Fibroblast of lung (primary cell): Measurements from ENCODE around the gene CKLF. TPM values are rescaled to one million over a fixed set of nuclear protein-coding genes. Genes with fewer than 3 reads are reported as not detected.

Experiments used
- DNase-seq, 2 donors: peaks; one replicate each; pipeline versions ENCODE4 v3.0.0 to v3.0.0-alpha.2; 2010; ENCODE audit warnings: low read depth in 2 of 2
- H2AFZ ChIP-seq: 2 replicates; pipeline ENCODE4 v1.5.1; 2012; ENCODE audit warnings: low read length, control low read depth, inconsistent platforms
- H3K27ac ChIP-seq: 2 replicates; pipeline ENCODE4 v1.5.1; 2011; ENCODE audit warnings: low read length, control low read depth; ENCODE audit not compliant: insufficient read depth
- H3K27me3 ChIP-seq: 2 replicates; pipeline ENCODE4 v1.5.1; 2011; ENCODE audit warnings: mild to moderate bottlenecking, low read length; ENCODE audit not compliant: control insufficient read depth, insufficient read depth
- H3K36me3 ChIP-seq: 2 replicates; pipeline ENCODE4 v1.5.1; 2011; ENCODE audit warnings: low read length; ENCODE audit not compliant: control insufficient read depth, insufficient read depth
- H3K4me1 ChIP-seq: 2 replicates; pipeline ENCODE4 v1.5.1; 2011; ENCODE audit warnings: low read length; ENCODE audit not compliant: control insufficient read depth, insufficient read depth; ENCODE audit errors: extremely low read depth
- H3K4me2 ChIP-seq: 2 replicates; pipeline ENCODE4 v1.5.1; 2011; ENCODE audit warnings: low read length, control low read depth; ENCODE audit not compliant: insufficient read depth; ENCODE audit errors: extremely low read depth
- H3K4me3 ChIP-seq, 4 experiments: fragments of 200-600 bp in 1 of 4; sonication (generic) in 1 of 4; replicated peaks in 1 of 4; 2 replicates each; pipeline ENCODE4 v1.5.1; 2011 to 2016; ENCODE audit warnings: low read length in 4 of 4, low read depth in 3 of 4, mild to moderate bottlenecking in 3 of 4, control low read depth in 2 of 4, inconsistent platforms in 1 of 4, mixed read lengths in 1 of 4; ENCODE audit not compliant: insufficient read depth in 1 of 4; ENCODE audit errors: control extremely low read depth in 1 of 4
- H3K79me2 ChIP-seq: 2 replicates; pipeline ENCODE4 v1.5.1; 2012; ENCODE audit warnings: mild to moderate bottlenecking, low read length, inconsistent platforms; ENCODE audit not compliant: control insufficient read depth, insufficient read depth
- H3K9ac ChIP-seq: 2 replicates; pipeline ENCODE4 v1.5.1; 2011; ENCODE audit warnings: mild to moderate bottlenecking, low read length, control low read depth; ENCODE audit not compliant: insufficient read depth
- H3K9me3 ChIP-seq: 2 replicates; pipeline ENCODE4 v1.5.1; 2012; ENCODE audit warnings: low read depth, low read length; ENCODE audit not compliant: control insufficient read depth, insufficient read depth
- H4K20me1 ChIP-seq: 2 replicates; pipeline ENCODE4 v1.5.1; 2011; ENCODE audit warnings: low read length; ENCODE audit not compliant: control insufficient read depth, insufficient read depth; ENCODE audit errors: extremely low read depth
- EZH2 ChIP-seq: IDR thresholded peaks from 2 replicates; pipeline ENCODE4 v1.5.1; 2012; ENCODE audit warnings: low read length, control low read depth, mild to moderate bottlenecking; ENCODE audit errors: missing control alignments
- polyA plus RNA-seq, 2 donors: library from polyadenylated mRNA; depleted of rRNA in 1 of 2; stranded (reverse) in 1 of 2; unstranded in 1 of 2; fragments of >200 nt; gene quantifications; 2 replicates each; pipeline ENCODE4 v1.2.1, GENCODE V29; 2011 to 2012; ENCODE audit warnings: missing spikeins in 1 of 2
- total RNA-seq: library from RNA; depleted of rRNA; stranded (reverse); fragments of >200 nt; gene quantifications from 2 replicates; pipeline ENCODE4 v1.2.1, GENCODE V29; 2014
- TF ChIP-seq, protein P1 (sequence below), 2 donors: IDR thresholded peaks in 1 of 2; conservative IDR thresholded peaks in 1 of 2; 1 replicate in 1 of 2; 2 replicates in 1 of 2; pipeline ENCODE4 v1.5.1; 2011 to 2012; ENCODE audit warnings: low read length in 2 of 2, control low read depth in 1 of 2, inconsistent platforms in 1 of 2, low read depth in 1 of 2, mild to moderate bottlenecking in 1 of 2

Gene CKLF
- total and polyA plus RNA-seq, 2 donors (not counting 1 experiment from before 2014, with no cell fraction given), result 41.9 to 70.9 TPM

- Histone ChIP-seq H3K4me3 (no peak overlapping the region), H3K4me1 (peaks cover 14% of the 10 kb centered on the region), H4K20me1 (no peaks in the 10 kb centered on the region), H3K9me3 (no peaks in the 10 kb centered on the region), H3K4me2 (no peak overlapping the region), H3K27ac (no peak overlapping the region), H3K36me3 (no peaks in the 10 kb centered on the region), H3K9ac (no peak overlapping the region), H3K79me2 (no peaks in the 10 kb centered on the region), H3K27me3 (peaks cover 20% of the 10 kb centered on the region), H2AFZ (no peak overlapping the region)
- no peak for TF ChIP-seq EZH2
- TF ChIP-seq, protein P1, sequence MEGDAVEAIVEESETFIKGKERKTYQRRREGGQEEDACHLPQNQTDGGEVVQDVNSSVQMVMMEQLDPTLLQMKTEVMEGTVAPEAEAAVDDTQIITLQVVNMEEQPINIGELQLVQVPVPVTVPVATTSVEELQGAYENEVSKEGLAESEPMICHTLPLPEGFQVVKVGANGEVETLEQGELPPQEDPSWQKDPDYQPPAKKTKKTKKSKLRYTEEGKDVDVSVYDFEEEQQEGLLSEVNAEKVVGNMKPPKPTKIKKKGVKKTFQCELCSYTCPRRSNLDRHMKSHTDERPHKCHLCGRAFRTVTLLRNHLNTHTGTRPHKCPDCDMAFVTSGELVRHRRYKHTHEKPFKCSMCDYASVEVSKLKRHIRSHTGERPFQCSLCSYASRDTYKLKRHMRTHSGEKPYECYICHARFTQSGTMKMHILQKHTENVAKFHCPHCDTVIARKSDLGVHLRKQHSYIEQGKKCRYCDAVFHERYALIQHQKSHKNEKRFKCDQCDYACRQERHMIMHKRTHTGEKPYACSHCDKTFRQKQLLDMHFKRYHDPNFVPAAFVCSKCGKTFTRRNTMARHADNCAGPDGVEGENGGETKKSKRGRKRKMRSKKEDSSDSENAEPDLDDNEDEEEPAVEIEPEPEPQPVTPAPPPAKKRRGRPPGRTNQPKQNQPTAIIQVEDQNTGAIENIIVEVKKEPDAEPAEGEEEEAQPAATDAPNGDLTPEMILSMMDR (conservative IDR thresholded peaks at IDR 0.05 in 1 of 2, IDR thresholded peaks at IDR 0.05 in 1 of 2; ENCODE audit: low read depth in 1 of 2, low read length in 2 of 2), result no peak
- DNase-seq, result peak; percentile 9 to 68
These were observed 29.0 kb downstream of the CKLF start for GRCh38 chr16:66581246-66581952.

GRCh38 chr16:66585481-66586239 lies 33.3 kb downstream of the CKLF start:
- no peaks in the 10 kb centered on the region for H3K27me3 ChIP-seq
- TF ChIP-seq, protein P1 (conservative IDR thresholded peaks at IDR 0.05 in 1 of 2, IDR thresholded peaks at IDR 0.05 in 1 of 2; ENCODE audit: low read depth in 1 of 2, low read length in 2 of 2), result no peak
- TF ChIP-seq EZH2, result no peak
- H3K4me1 ChIP-seq, result peaks cover 7% of the 10 kb centered on the region
- H2AFZ ChIP-seq, result no peak overlapping the region
- H3K36me3 ChIP-seq, result no peaks in the 10 kb centered on the region
- no peaks in the 10 kb centered on the region for H3K79me2 ChIP-seq
- no peak overlapping the region for H3K9ac ChIP-seq
- H3K4me2 ChIP-seq, result no peak overlapping the region
- no peak overlapping the region for H3K4me3 ChIP-seq
- no peaks in the 10 kb centered on the region for H3K9me3 ChIP-seq
- no peaks in the 10 kb centered on the region for H4K20me1 ChIP-seq
- no peak for DNase-seq
- H3K27ac ChIP-seq, result no peak overlapping the region

- no peak overlapping the region for H3K9ac ChIP-seq
- H2AFZ ChIP-seq, result no peak overlapping the region
- H3K27me3 ChIP-seq, result peaks cover 4% of the 10 kb centered on the region
These were observed 35.7 kb downstream of the CKLF start for GRCh38 chr16:66587881-66588600.

More at GRCh38 chr16:66587881-66588600, 35.7 kb downstream of the CKLF start:
- no peak for TF ChIP-seq EZH2
- TF ChIP-seq, protein P1 (conservative IDR thresholded peaks at IDR 0.05 in 1 of 2, IDR thresholded peaks at IDR 0.05 in 1 of 2; ENCODE audit: low read depth in 1 of 2, low read length in 2 of 2), result no peak
- no peak for DNase-seq
- no peak overlapping the region for H3K27ac ChIP-seq
- no peaks in the 10 kb centered on the region for H3K79me2 ChIP-seq
- H3K4me1 ChIP-seq, result no peaks in the 10 kb centered on the region
- H3K4me2 ChIP-seq, result peak overlapping the region; percentile 40
- H3K9me3 ChIP-seq, result no peaks in the 10 kb centered on the region
- no peaks in the 10 kb centered on the region for H4K20me1 ChIP-seq
- no peaks in the 10 kb centered on the region for H3K36me3 ChIP-seq
- no peak overlapping the region for H3K4me3 ChIP-seq
